Measurements from ENCODE around the gene TSPY10.
"Not testable (repeated sequence)": the region's sequence is repeated elsewhere in the genome, so short reads cannot be mapped to it uniquely, and the experiment has no call there.

The TSPY10 gene

GRCh38 chrY:9527580-9527979 lies at the start of gene TSPY10:
Gene TSPY10 (plus strand): TSS chrY:9527880. CDS start chrY:9527926, 46 bp downstream.
- not testable (repeated sequence) for DNase-seq

GRCh38 chrY:9486967-9487366 lies 40.7 kb upstream of the TSPY10 start, which contains the start of gene TSPY9:
Gene TSPY9 (plus strand): TSS chrY:9487267. CDS start chrY:9487313, 46 bp downstream.
- not testable (repeated sequence) for DNase-seq

- not testable (repeated sequence) for DNase-seq
These were observed 23.3 kb upstream of the TSPY10 start for GRCh38 chrY:9504396-9504795.

- DNase-seq: not testable (repeated sequence)
These were observed 11.4 kb upstream of the TSPY10 start for GRCh38 chrY:9516287-9516686.
